CD4-positive, alpha-beta T cell treated with Interferon alpha-2 for 1 hour (primary cell): ENCODE data around the gene SMIM23.

Source experiments
- DNase-seq, 2 donors: peaks; one replicate each; pipeline ENCODE4 v3.0.0-alpha.2; 2020 to 2022

SMIM23 gene

GRCh38 chr5:171821286-171821685 is 35.7 kb downstream of the SMIM23 start:
- DNase-seq = no peak

- no peak for DNase-seq
These were observed 37.7 kb downstream of the SMIM23 start for GRCh38 chr5:171823269-171823668.

- DNase-seq = no peak
These were observed 39.4 kb downstream of the SMIM23 start for GRCh38 chr5:171825051-171825450.

- DNase-seq = no peak
These were observed 40.5 kb downstream of the SMIM23 start for GRCh38 chr5:171826132-171826531.

- DNase-seq = no peak
These were observed 41.5 kb downstream of the SMIM23 start for GRCh38 chr5:171827162-171827561.

- DNase-seq = no peak
These were observed 45.1 kb downstream of the SMIM23 start for GRCh38 chr5:171830686-171831085.

GRCh38 chr5:171832775-171833174 is 47.2 kb downstream of the SMIM23 start:
- no peak for DNase-seq

- DNase-seq = no peak
These were observed 48.8 kb downstream of the SMIM23 start for GRCh38 chr5:171834461-171834860.

- DNase-seq = no peak
These were observed 49.4 kb downstream of the SMIM23 start for GRCh38 chr5:171835066-171835465.

GRCh38 chr5:171837522-171837921 is 51.9 kb downstream of the SMIM23 start:
- DNase-seq = no peak

- DNase-seq = no peak
These were observed 52.4 kb downstream of the SMIM23 start for GRCh38 chr5:171838066-171838465.

GRCh38 chr5:171839112-171839511 is 53.5 kb downstream of the SMIM23 start:
- no peak for DNase-seq

- DNase-seq = no peak
These were observed 54.4 kb downstream of the SMIM23 start for GRCh38 chr5:171840066-171840465.
